Ascending aorta (tissue), 2 donors: ENCODE data around the gene GCGR. TPM values are rescaled to one million over a fixed set of nuclear protein-coding genes. Genes with fewer than 3 reads are reported as not detected.
A peak's percentile ranks its signal among the peaks of the same experiment; 100 is the strongest.

ENCODE experiments used
- DNase-seq, 2 donors: peaks; one replicate each; pipeline ENCODE4 v3.0.0-alpha.2; 2019; ENCODE audit warnings: low spot score in 2 of 2
- H3K27ac ChIP-seq, 2 donors: fragments of 200-600 bp; sonication (generic); one replicate each; pipeline ENCODE4 v1.5.1; 2016 to 2017; ENCODE audit warnings: mild to moderate bottlenecking in 1 of 2
- H3K27me3 ChIP-seq: fragments of 200-600 bp; sonication (generic); one replicate; pipeline ENCODE4 v1.5.1; 2017
- H3K36me3 ChIP-seq, 2 donors: fragments of 200-600 bp; sonication (generic); one replicate each; pipeline ENCODE4 v1.5.1; 2016
- H3K4me1 ChIP-seq, 2 donors: fragments of 200-600 bp; sonication (generic); one replicate each; pipeline ENCODE4 v1.5.1; 2016 to 2017; ENCODE audit warnings: mild to moderate bottlenecking in 1 of 2
- H3K4me3 ChIP-seq, 2 donors: fragments of 200-600 bp; sonication (generic); one replicate each; pipeline ENCODE4 v1.5.1; 2016 to 2017; ENCODE audit warnings: mild to moderate bottlenecking in 1 of 2
- H3K9me3 ChIP-seq, 2 donors: fragments of 200-600 bp; sonication (generic); one replicate each; pipeline ENCODE4 v1.5.1; 2016
- intact Hi-C: fragments of 100-400 bp; cut with DNase I; formaldehyde crosslinking; loops from one replicate; pipeline ENCODE4 v1.15.1; 2023
- total RNA-seq: library from RNA; depleted of rRNA; stranded (reverse); fragments of >200 nt; gene quantifications from one replicate; pipeline ENCODE4 v1.1.0, GENCODE V29; 2016
- TF ChIP-seq, protein P1 (sequence below), 3 experiments: fragments of 200-600 bp in 2 of 3; fragments of 450-650 bp in 1 of 3; sonication (generic) in 2 of 3; IDR thresholded peaks; one replicate each; pipeline ENCODE4 v1.5.1; 2016 to 2019; ENCODE audit warnings: antibody characterized with exemption in 3 of 3, mild to moderate bottlenecking in 1 of 3, moderate library complexity in 1 of 3

GCGR gene
- not detected for total RNA-seq

DNA sequence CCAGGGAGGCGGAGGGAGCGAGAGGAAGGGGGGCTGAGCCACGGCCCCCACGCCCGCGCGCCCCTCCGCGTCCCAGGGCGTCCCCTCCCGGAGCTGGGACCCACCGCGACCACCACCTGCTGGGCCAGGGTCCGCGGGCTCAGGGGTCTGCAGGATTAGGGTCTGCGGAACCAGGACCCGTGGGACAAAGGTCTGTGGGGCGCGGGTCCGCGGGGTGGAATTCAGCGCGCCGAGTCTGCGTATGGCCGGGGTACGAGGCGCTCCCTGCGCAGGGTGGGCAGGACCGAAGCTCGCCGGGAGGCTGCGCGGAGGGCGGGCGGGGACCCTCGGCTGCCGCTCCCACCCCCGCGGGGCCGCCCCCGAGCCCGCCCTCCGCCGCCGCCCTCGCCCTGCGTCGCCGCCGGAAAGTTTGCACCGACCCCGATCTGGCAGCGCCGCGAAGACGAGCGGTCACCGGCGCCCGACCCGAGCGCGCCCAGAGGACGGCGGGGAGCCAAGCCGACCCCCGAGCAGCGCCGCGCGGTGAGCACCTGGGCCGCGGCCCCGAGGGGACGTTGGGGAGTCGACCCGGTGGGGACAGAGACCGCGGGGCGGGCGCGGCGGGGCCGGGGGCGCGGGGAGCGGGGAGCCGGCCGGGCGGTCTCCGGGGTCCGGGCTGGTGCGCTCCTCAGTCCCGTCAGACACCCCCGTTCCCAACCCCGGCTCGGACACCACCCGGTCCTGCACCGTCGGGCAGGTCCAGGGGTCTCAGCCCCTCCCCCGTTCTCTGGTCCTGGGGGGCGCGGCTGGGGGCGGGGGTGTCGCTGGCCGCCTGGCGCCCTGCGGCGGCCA, at the start of gene GCGR:
TSS of gene GCGR (plus strand) at position 423 of the 831 bp plus-strand sequence. CDS start 4,869 bp downstream, outside the sequence.
- TF ChIP-seq, protein P1, sequence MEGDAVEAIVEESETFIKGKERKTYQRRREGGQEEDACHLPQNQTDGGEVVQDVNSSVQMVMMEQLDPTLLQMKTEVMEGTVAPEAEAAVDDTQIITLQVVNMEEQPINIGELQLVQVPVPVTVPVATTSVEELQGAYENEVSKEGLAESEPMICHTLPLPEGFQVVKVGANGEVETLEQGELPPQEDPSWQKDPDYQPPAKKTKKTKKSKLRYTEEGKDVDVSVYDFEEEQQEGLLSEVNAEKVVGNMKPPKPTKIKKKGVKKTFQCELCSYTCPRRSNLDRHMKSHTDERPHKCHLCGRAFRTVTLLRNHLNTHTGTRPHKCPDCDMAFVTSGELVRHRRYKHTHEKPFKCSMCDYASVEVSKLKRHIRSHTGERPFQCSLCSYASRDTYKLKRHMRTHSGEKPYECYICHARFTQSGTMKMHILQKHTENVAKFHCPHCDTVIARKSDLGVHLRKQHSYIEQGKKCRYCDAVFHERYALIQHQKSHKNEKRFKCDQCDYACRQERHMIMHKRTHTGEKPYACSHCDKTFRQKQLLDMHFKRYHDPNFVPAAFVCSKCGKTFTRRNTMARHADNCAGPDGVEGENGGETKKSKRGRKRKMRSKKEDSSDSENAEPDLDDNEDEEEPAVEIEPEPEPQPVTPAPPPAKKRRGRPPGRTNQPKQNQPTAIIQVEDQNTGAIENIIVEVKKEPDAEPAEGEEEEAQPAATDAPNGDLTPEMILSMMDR (IDR thresholded peaks at IDR 0.05) = no peak
- Histone ChIP-seq H3K27me3 (peaks cover 32% of the 10 kb centered on the region), H3K27ac (no peak within 1 kb of the TSS), H3K4me3 (peak within 1 kb of the TSS; percentile 7 to 20), H3K9me3 (no peaks in the 10 kb centered on the region), H3K4me1 (peaks cover 0 to 9% of the 10 kb centered on the region in 2 donors), H3K36me3 (no peaks in the 10 kb centered on the region)
- DNase-seq = no peak
- intact Hi-C loops = no loop called here

DNA sequence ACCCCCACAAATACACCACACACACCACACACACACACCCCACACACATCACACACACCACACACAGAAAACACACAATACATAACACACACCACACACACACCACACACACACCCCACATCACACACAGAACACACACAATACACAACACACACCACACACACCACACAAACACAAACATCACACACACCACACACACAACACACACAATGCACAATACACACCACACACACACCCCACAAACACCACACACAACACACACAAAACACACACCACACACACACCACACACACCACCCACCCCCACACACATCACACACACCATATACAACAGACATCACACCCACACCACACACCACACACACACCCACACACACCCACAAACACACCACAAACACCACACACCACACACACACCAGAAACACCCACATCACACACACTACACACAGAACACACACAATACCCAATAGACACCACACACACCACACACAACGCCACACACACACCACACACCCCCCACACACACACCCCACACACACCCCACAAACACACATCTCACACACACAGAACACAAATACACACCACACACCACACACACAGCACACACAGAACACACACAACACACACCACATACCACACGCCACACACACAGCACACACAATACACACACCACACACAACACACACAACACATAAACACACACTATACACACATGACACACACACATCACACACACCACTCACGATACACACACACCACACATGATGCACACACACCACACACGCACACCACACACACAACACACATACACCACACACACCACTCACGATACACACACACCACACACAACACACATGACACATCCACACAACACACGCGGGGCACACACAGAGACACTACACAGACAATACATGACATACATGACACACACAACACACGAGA, 11.0 kb upstream of the GCGR start:
- DNase-seq = no peak
- TF ChIP-seq, protein P1 (IDR thresholded peaks at IDR 0.05) = no peak
- Histone ChIP-seq H3K27me3 (no peaks in the 10 kb centered on the region), H3K36me3 (no peaks in the 10 kb centered on the region), H3K27ac (no peak overlapping the region), H3K9me3 (no peaks in the 10 kb centered on the region), H3K4me1 (no peaks in the 10 kb centered on the region), H3K4me3 (no peak overlapping the region)
- intact Hi-C loops = no loop called here

DNA sequence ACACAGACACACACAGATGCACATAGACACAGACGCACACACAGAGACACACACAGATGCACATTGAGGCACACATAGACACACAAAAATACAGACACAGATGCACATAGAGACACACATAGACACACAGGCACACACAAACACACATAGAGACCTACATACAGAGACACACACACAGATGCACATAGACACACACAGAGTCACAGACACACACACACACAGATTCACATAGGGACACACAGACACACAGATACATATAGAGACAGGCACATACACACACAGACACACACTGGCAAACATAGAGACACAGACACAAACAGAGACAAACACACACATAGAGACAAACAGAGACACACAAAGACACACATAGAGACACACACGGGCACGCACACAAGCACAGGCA, 9.9 kb upstream of the GCGR start:
- Histone ChIP-seq H3K9me3 (no peaks in the 10 kb centered on the region), H3K36me3 (no peaks in the 10 kb centered on the region), H3K27me3 (no peaks in the 10 kb centered on the region), H3K4me1 (no peaks in the 10 kb centered on the region), H3K4me3 (no peak overlapping the region), H3K27ac (no peak overlapping the region)
- DNase-seq = no peak
- TF ChIP-seq, protein P1 (IDR thresholded peaks at IDR 0.05) = no peak
- intact Hi-C loops = no loop called here

DNA sequence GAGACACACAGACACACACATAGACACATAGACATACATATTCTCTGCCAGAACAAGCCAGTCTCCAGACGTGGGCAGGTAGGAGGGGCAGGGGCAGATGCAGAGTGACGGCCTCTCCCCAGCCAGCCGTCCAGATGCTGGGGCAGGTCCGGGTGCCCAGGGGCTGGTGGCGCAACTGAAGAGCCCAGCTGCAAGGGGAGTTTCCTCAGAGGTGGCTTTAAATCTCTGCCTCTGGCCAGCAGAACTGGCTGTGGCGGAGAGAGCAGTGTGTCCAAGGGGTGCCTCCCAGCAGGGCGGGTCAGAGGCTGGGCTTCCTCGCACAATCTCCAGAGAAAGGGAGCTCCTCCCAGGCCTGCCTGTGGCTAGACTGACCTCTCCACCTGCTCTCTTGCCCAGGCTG, 9.4 kb upstream of the GCGR start:
- H3K27ac ChIP-seq = no peak overlapping the region
- intact Hi-C loops = no loop called here
- H3K36me3 ChIP-seq = no peaks in the 10 kb centered on the region
- H3K9me3 ChIP-seq = no peaks in the 10 kb centered on the region
- DNase-seq = no peak
- H3K27me3 ChIP-seq = no peaks in the 10 kb centered on the region
- TF ChIP-seq, protein P1 (IDR thresholded peaks at IDR 0.05) = no peak
- no peaks in the 10 kb centered on the region for H3K4me1 ChIP-seq
- no peak overlapping the region for H3K4me3 ChIP-seq

DNA sequence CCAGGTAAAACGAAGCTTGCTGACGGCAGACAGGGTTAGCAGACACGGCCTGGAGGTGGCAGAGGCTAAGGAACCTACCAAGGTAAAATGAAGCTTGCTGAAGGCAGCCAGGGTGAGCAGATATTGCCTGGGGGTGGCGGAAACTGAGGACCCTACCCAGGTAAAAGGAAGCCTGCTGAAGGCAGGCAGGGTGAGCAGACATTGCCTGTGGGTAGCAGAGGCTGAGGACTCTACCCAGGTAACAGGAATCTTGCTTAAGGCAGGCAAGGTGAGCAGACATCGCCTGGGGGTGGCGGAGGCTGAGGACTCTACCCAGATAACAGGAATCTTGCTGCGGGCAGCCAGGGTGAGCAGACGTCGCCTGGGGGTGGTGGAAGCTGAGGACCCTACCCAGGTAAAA, 2.6 kb upstream of the GCGR start:
- TF ChIP-seq, protein P1 (IDR thresholded peaks at IDR 0.05) = no peak
- Histone ChIP-seq H3K9me3 (no peaks in the 10 kb centered on the region), H3K27me3 (peaks cover 31% of the 10 kb centered on the region), H3K4me1 (peaks cover 0 to 9% of the 10 kb centered on the region in 2 donors), H3K36me3 (no peaks in the 10 kb centered on the region), H3K27ac (no peak overlapping the region), H3K4me3 (no peak overlapping the region)
- DNase-seq = no peak
- intact Hi-C loops = no loop called here
